ENCODE data around the gene KIR2DL1.
"Not testable (repeated sequence)": the region's sequence is repeated elsewhere in the genome, so short reads cannot be mapped to it uniquely, and the experiment has no call there.

The KIR2DL1 gene

GRCh38 chr19:54806516-54806838 is 36.9 kb downstream of the KIR2DL1 start:
- no peak for DNase-seq (ENCODE audit: low read depth, low spot score)
- in situ Hi-C loops (cut with HindIII; ENCODE audit: low sequenced_read_pairs): no loop called here
- H3K4me3 ChIP-seq (ENCODE audit: low read depth, low read length): no peak overlapping the region
- no peak for TF ChIP-seq CTCF (IDR thresholded peaks at IDR 0.05; ENCODE audit: low read depth, low read length)

GRCh38 chr19:54814571-54814970 is 45.0 kb downstream of the KIR2DL1 start:
- H3K4me3 ChIP-seq (ENCODE audit: low read depth, low read length); in situ Hi-C loops (cut with HindIII; ENCODE audit: low sequenced_read_pairs); DNase-seq (ENCODE audit: low read depth, low spot score): not testable (repeated sequence)

GRCh38 chr19:54816251-54816650 is 46.7 kb downstream of the KIR2DL1 start, which contains the start of gene KIR3DL1:
KIR3DL1 (plus strand) TSS chr19:54816468.
- DNase-seq (ENCODE audit: low read depth, low spot score); H3K4me3 ChIP-seq (ENCODE audit: low read depth, low read length); in situ Hi-C loops (cut with HindIII; ENCODE audit: low sequenced_read_pairs): not testable (repeated sequence)

- DNase-seq (ENCODE audit: low read depth, low spot score): no peak
- H3K4me3 ChIP-seq (ENCODE audit: low read depth, low read length): no peak overlapping the region
- no peak for TF ChIP-seq CTCF (IDR thresholded peaks at IDR 0.05; ENCODE audit: low read depth, low read length)
- in situ Hi-C loops (cut with HindIII; ENCODE audit: low sequenced_read_pairs): no loop called here
Measured at GRCh38 chr19:54817670-54818536, 48.3 kb downstream of the KIR2DL1 start.

- H3K4me3 ChIP-seq (ENCODE audit: low read depth, low read length); in situ Hi-C loops (cut with HindIII; ENCODE audit: low sequenced_read_pairs); DNase-seq (ENCODE audit: low read depth, low spot score): not testable (repeated sequence)
Measured at GRCh38 chr19:54824416-54824815, 54.8 kb downstream of the KIR2DL1 start.

GRCh38 chr19:54825326-54825725 is 55.7 kb downstream of the KIR2DL1 start:
- DNase-seq (ENCODE audit: low read depth, low spot score); H3K4me3 ChIP-seq (ENCODE audit: low read depth, low read length); in situ Hi-C loops (cut with HindIII; ENCODE audit: low sequenced_read_pairs): not testable (repeated sequence)

GRCh38 chr19:54828064-54828463 is 58.5 kb downstream of the KIR2DL1 start:
- in situ Hi-C loops (cut with HindIII; ENCODE audit: low sequenced_read_pairs); H3K4me3 ChIP-seq (ENCODE audit: low read depth, low read length); DNase-seq (ENCODE audit: low read depth, low spot score): not testable (repeated sequence)

GRCh38 chr19:54832496-54832895 is 62.9 kb downstream of the KIR2DL1 start, which contains the start of gene KIR2DS4:
KIR2DS4 (plus strand) TSS chr19:54832676.
- H3K4me3 ChIP-seq (ENCODE audit: low read depth, low read length); DNase-seq (ENCODE audit: low read depth, low spot score); in situ Hi-C loops (cut with HindIII; ENCODE audit: low sequenced_read_pairs): not testable (repeated sequence)

All from astrocyte of the spinal cord (primary cell).